Measurements from ENCODE around the gene DYNLT1.

The DYNLT1 gene

GRCh38 chr6:158599635-158600034 is 44.9 kb downstream of the DYNLT1 start:
- no peak for TF ChIP-seq CEBPB (IDR thresholded peaks at IDR 0.05)
- no peak for TF ChIP-seq CREB1 (IDR thresholded peaks at IDR 0.05; ENCODE audit: low read depth)
- no peak for TF ChIP-seq NFIC (IDR thresholded peaks at IDR 0.05)
- no peak for TF ChIP-seq TEAD4 (IDR thresholded peaks at IDR 0.05)
- TF ChIP-seq ZBTB7A (IDR thresholded peaks at IDR 0.05; ENCODE audit: low read depth): no peak
- TF ChIP-seq YY1 (IDR thresholded peaks at IDR 0.05; ENCODE audit: low read depth): no peak
- TF ChIP-seq, protein P1, sequence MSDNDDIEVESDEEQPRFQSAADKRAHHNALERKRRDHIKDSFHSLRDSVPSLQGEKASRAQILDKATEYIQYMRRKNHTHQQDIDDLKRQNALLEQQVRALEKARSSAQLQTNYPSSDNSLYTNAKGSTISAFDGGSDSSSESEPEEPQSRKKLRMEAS (IDR thresholded peaks at IDR 0.05): no peak
- TF ChIP-seq TCF12 (IDR thresholded peaks at IDR 0.05; ENCODE audit: low read depth): no peak
- TF ChIP-seq TAF1 (IDR thresholded peaks at IDR 0.05; ENCODE audit: low read depth): no peak
- no peak for TF ChIP-seq EP300 (IDR thresholded peaks at IDR 0.05; ENCODE audit: borderline replicate concordance)
- no peak for TF ChIP-seq EGR1 (IDR thresholded peaks at IDR 0.05)
- TF ChIP-seq, protein P2, sequence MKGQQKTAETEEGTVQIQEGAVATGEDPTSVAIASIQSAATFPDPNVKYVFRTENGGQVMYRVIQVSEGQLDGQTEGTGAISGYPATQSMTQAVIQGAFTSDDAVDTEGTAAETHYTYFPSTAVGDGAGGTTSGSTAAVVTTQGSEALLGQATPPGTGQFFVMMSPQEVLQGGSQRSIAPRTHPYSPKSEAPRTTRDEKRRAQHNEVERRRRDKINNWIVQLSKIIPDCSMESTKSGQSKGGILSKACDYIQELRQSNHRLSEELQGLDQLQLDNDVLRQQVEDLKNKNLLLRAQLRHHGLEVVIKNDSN (IDR thresholded peaks at IDR 0.05): no peak
- no peak for TF ChIP-seq FOXM1 (IDR thresholded peaks at IDR 0.05; ENCODE audit: borderline replicate concordance, low read depth)
- TF ChIP-seq REST (IDR thresholded peaks at IDR 0.05; ENCODE audit: low read depth): no peak
- no peak for TF ChIP-seq RAD21 (IDR thresholded peaks at IDR 0.05; ENCODE audit: low read depth)

GRCh38 chr6:158597565-158597964 is 47.0 kb downstream of the DYNLT1 start:
- TF ChIP-seq REST (IDR thresholded peaks at IDR 0.05; ENCODE audit: low read depth): no peak
- TF ChIP-seq, protein P1 (IDR thresholded peaks at IDR 0.05): no peak
- TF ChIP-seq, protein P2 (IDR thresholded peaks at IDR 0.05): no peak
- no peak for TF ChIP-seq CREB1 (IDR thresholded peaks at IDR 0.05; ENCODE audit: low read depth)
- no peak for TF ChIP-seq EGR1 (IDR thresholded peaks at IDR 0.05)
- TF ChIP-seq TCF12 (IDR thresholded peaks at IDR 0.05; ENCODE audit: low read depth): no peak
- TF ChIP-seq CEBPB (IDR thresholded peaks at IDR 0.05): no peak
- no peak for TF ChIP-seq TEAD4 (IDR thresholded peaks at IDR 0.05)
- no peak for TF ChIP-seq EP300 (IDR thresholded peaks at IDR 0.05; ENCODE audit: borderline replicate concordance)
- TF ChIP-seq YY1 (IDR thresholded peaks at IDR 0.05; ENCODE audit: low read depth): no peak
- TF ChIP-seq ZBTB7A (IDR thresholded peaks at IDR 0.05; ENCODE audit: low read depth): no peak
- TF ChIP-seq NFIC (IDR thresholded peaks at IDR 0.05): no peak

GRCh38 chr6:158596861-158597260 is 47.7 kb downstream of the DYNLT1 start:
- TF ChIP-seq CEBPB (IDR thresholded peaks at IDR 0.05): no peak
- TF ChIP-seq TAF1 (IDR thresholded peaks at IDR 0.05; ENCODE audit: low read depth): no peak
- no peak for TF ChIP-seq NFIC (IDR thresholded peaks at IDR 0.05)
- no peak for TF ChIP-seq YY1 (IDR thresholded peaks at IDR 0.05; ENCODE audit: low read depth)
- TF ChIP-seq RAD21 (IDR thresholded peaks at IDR 0.05; ENCODE audit: low read depth): no peak
- TF ChIP-seq ZBTB7A (IDR thresholded peaks at IDR 0.05; ENCODE audit: low read depth): no peak
- TF ChIP-seq, protein P1 (IDR thresholded peaks at IDR 0.05): no peak
- TF ChIP-seq EGR1 (IDR thresholded peaks at IDR 0.05): no peak
- TF ChIP-seq REST (IDR thresholded peaks at IDR 0.05; ENCODE audit: low read depth): no peak
- TF ChIP-seq EP300 (IDR thresholded peaks at IDR 0.05; ENCODE audit: borderline replicate concordance): no peak
- no peak for TF ChIP-seq TEAD4 (IDR thresholded peaks at IDR 0.05)
- TF ChIP-seq TCF12 (IDR thresholded peaks at IDR 0.05; ENCODE audit: low read depth): no peak
- no peak for TF ChIP-seq FOXM1 (IDR thresholded peaks at IDR 0.05; ENCODE audit: borderline replicate concordance, low read depth)
- TF ChIP-seq, protein P2 (IDR thresholded peaks at IDR 0.05): no peak
- no peak for TF ChIP-seq CREB1 (IDR thresholded peaks at IDR 0.05; ENCODE audit: low read depth)

DNA sequence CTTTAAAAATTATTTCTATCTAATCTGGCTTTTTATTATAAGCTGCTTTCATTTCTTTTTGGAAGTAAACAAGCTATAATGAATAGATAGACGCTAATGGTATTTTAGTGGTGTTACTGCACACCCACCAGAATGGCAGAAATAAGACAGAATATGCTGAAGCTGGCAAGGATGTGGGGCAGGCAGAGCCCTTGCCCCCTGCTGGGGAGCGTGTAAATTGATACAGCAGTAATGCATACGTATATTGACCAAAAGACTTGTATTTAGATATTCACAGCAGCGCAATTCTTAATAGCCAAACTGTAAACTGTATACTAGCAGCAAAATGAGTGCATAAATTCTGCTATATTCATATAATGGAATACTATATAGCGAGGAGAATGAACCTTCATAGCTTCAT is 49.3 kb downstream of the DYNLT1 start:
- no peak for TF ChIP-seq RAD21 (IDR thresholded peaks at IDR 0.05; ENCODE audit: low read depth)
- TF ChIP-seq EP300 (IDR thresholded peaks at IDR 0.05; ENCODE audit: borderline replicate concordance): no peak
- no peak for TF ChIP-seq TEAD4 (IDR thresholded peaks at IDR 0.05)
- TF ChIP-seq, protein P1 (IDR thresholded peaks at IDR 0.05): no peak
- TF ChIP-seq YY1 (IDR thresholded peaks at IDR 0.05; ENCODE audit: low read depth): no peak
- TF ChIP-seq, protein P2 (IDR thresholded peaks at IDR 0.05): no peak
- no peak for TF ChIP-seq CREB1 (IDR thresholded peaks at IDR 0.05; ENCODE audit: low read depth)
- TF ChIP-seq TAF1 (IDR thresholded peaks at IDR 0.05; ENCODE audit: low read depth): no peak
- TF ChIP-seq FOXM1 (IDR thresholded peaks at IDR 0.05; ENCODE audit: borderline replicate concordance, low read depth): no peak
- TF ChIP-seq REST (IDR thresholded peaks at IDR 0.05; ENCODE audit: low read depth): no peak
- TF ChIP-seq CEBPB (IDR thresholded peaks at IDR 0.05): no peak
- no peak for TF ChIP-seq EGR1 (IDR thresholded peaks at IDR 0.05)
- TF ChIP-seq TCF12 (IDR thresholded peaks at IDR 0.05; ENCODE audit: low read depth): no peak
- TF ChIP-seq ZBTB7A (IDR thresholded peaks at IDR 0.05; ENCODE audit: low read depth): no peak
- TF ChIP-seq NFIC (IDR thresholded peaks at IDR 0.05): no peak
